K562 (cell line): ENCODE data around the gene PRELID1. TPM values are rescaled to one million over a fixed set of nuclear protein-coding genes. Genes with fewer than 3 reads are reported as not detected.

Experiments
- CEBPB ChIP-seq: fragments of 450-650 bp; IDR thresholded peaks from 2 replicates; pipeline ENCODE4 v1.6.1; 2016; ENCODE audit warnings: missing genetic modification characterization, missing compliant biosample characterization
- CREB5 ChIP-seq: fragments of 250-450 bp; sonication (Bioruptor Pico); IDR thresholded peaks from 2 replicates; pipeline ENCODE4 v1.5.0; 2020; ENCODE audit warnings: mild to moderate bottlenecking
- CTCF ChIP-seq, 3 experiments: IDR thresholded peaks in 2 of 3; conservative IDR thresholded peaks in 1 of 3; 2 replicates each; pipeline ENCODE4 v1.5.1; 2011 to 2012; ENCODE audit warnings: low read length in 3 of 3, mild to moderate bottlenecking in 3 of 3, control low read depth in 2 of 3, improper control_type of control experiment in 1 of 3, inconsistent platforms in 1 of 3, low read depth in 1 of 3, mixed read lengths in 1 of 3, moderate library complexity in 1 of 3; ENCODE audit not compliant: insufficient read depth in 2 of 3
- DEAF1 ChIP-seq: fragments of 450-650 bp; formaldehyde crosslinking; IDR thresholded peaks from 2 replicates; pipeline ENCODE4 v1.4.0; 2020; ENCODE audit warnings: mild to moderate bottlenecking, moderate library complexity
- EZH2 ChIP-seq: IDR thresholded peaks from 2 replicates; pipeline ENCODE4 v1.6.1; 2012; ENCODE audit warnings: low read depth, mild to moderate bottlenecking, inconsistent platforms, low read length, borderline replicate concordance
- GTF2B ChIP-seq: IDR thresholded peaks from 2 replicates; pipeline ENCODE4 v1.6.1; 2011; ENCODE audit not compliant: insufficient read length; ENCODE audit errors: extremely low read depth
- JUND ChIP-seq, 2 experiments: IDR thresholded peaks; 2 replicates in 1 of 2; 3 replicates in 1 of 2; pipeline ENCODE4 v1.6.1; 2011; ENCODE audit warnings: borderline replicate concordance in 2 of 2, low read depth in 2 of 2, low read length in 2 of 2, improper control_type of control experiment in 1 of 2, missing biosample characterization in 1 of 2, missing genetic modification characterization in 1 of 2, missing genetic modification reagents in 1 of 2
- LCOR ChIP-seq: sonication (generic); formaldehyde crosslinking; IDR thresholded peaks from 2 replicates; pipeline ENCODE4 v1.8.0; 2022; ENCODE audit warnings: mild to moderate bottlenecking, missing genetic modification reagents
- MTA3 ChIP-seq: fragments of 450-650 bp; formaldehyde crosslinking; IDR thresholded peaks from 2 replicates; pipeline ENCODE4 v1.6.1; 2017; ENCODE audit warnings: mild to moderate bottlenecking, borderline replicate concordance
- NCOA1 ChIP-seq: fragments of 450-650 bp; IDR thresholded peaks from 2 replicates; pipeline ENCODE4 v1.6.1; 2016; ENCODE audit warnings: low read depth
- PRDM10 ChIP-seq: fragments of 450-650 bp; IDR thresholded peaks from 2 replicates; pipeline ENCODE4 v1.6.1; 2018; ENCODE audit not compliant: partially characterized antibody
- STAG1 ChIP-seq: sonication (generic); formaldehyde crosslinking; IDR thresholded peaks from 2 replicates; pipeline ENCODE4 v1.5.0; 2020; ENCODE audit warnings: missing genetic modification reagents, borderline replicate concordance
- THRAP3 ChIP-seq: fragments of 450-650 bp; IDR thresholded peaks from 2 replicates; pipeline ENCODE4 v1.6.1; 2016; ENCODE audit warnings: mild to moderate bottlenecking, inconsistent platforms, borderline replicate concordance
- THRB ChIP-seq: fragments of 450-650 bp; formaldehyde crosslinking; conservative IDR thresholded peaks from 2 replicates; pipeline ENCODE4 v1.4.0; 2022; ENCODE audit warnings: mild to moderate bottlenecking, missing genetic modification characterization
- ZNF12 ChIP-seq: sonication (generic); formaldehyde crosslinking; IDR thresholded peaks from 2 replicates; pipeline ENCODE4 v1.4.0; 2020; ENCODE audit warnings: mild to moderate bottlenecking, missing genetic modification reagents
- ZZZ3 ChIP-seq: fragments of 450-650 bp; IDR thresholded peaks from 2 replicates; pipeline ENCODE4 v1.6.1; 2016; ENCODE audit warnings: antibody characterized with exemption, mild to moderate bottlenecking, moderate library complexity
- polyA plus RNA-seq, 8 experiments: library from polyadenylated mRNA; depleted of rRNA in 4 of 8; stranded (reverse) in 5 of 8; unstranded in 3 of 8; fragments of >200 nt; fragmentation: Nextera tagmentation in 2 of 8; fragmentation: Illumina TruSeq in 1 of 8; extraction: Ambion mirVana in 2 of 8; extraction: Trizol in 1 of 8; gene quantifications; 2 replicates each; pipeline versions ENCODE4 v1.2.1 to v1.2.3, GENCODE V29; 2011 to 2014; ENCODE audit warnings: inconsistent platforms in 1 of 8, missing spikeins in 1 of 8
- total RNA-seq, 7 experiments: library from RNA; depleted of rRNA in 6 of 7; stranded (reverse); fragments of >200 nt in 6 of 7; fragmentation: Illumina TruSeq in 2 of 7; extraction: Trizol in 2 of 7; gene quantifications; 2 replicates each; pipeline versions ENCODE4 v1.2.1 to v1.2.3, GENCODE V29; 2011 to 2021; ENCODE audit warnings: low replicate concordance in 1 of 7

PRELID1 gene
- total and polyA plus RNA-seq, 9 of the 15 experiments (the other 6 are each of a cell fraction or from before 2014, with no cell fraction given): 40.1 to 484 (median 340) TPM

GRCh38 chr5:177317959-177318377, 14.4 kb downstream of the PRELID1 start (continued):
- TF ChIP-seq CTCF (IDR thresholded peaks at IDR 0.05 in 2 of 3, conservative IDR thresholded peaks at IDR 0.05 in 1 of 3; ENCODE audit: insufficient read depth in 2 of 3, low read depth in 1 of 3, low read length in 3 of 3) (peak; percentile 87 to 98 (median 94)), DEAF1 (CRISPR knock-in tag) (peak; percentile 69), MTA3 (0 out of 2 replicates have a peak, but pooled peaks have one; percentile 34), STAG1 (CRISPR knock-in tag) (peak; percentile 44; the same call in 1 of the 2 replicates), NCOA1 (no peak), EZH2 (no peak), THRAP3 (no peak), ZZZ3 (no peak), CREB5 (CRISPR knock-in tag) (no peak), ZNF12 (CRISPR knock-in tag) (no peak), THRB (no peak), PRDM10 (no peak), JUND (IDR thresholded peaks at IDR 0.05; ENCODE audit: borderline replicate concordance, low read depth, low read length) (0 out of 2 replicates have a peak, but pooled peaks have one; percentile 13), JUND (tag; IDR thresholded peaks at IDR 0.05; ENCODE audit: borderline replicate concordance, low read depth, low read length) (no peak; the same call in 2 of the 3 replicates), GTF2B (no peak), LCOR (CRISPR knock-in tag) (no peak), CEBPB (peak; percentile 67; the same call in 1 of the 2 replicates)
